ENCODE measurements around the gene TMEM109.
A peak's percentile ranks its signal among the peaks of the same experiment; 100 is the strongest.

TMEM109 gene

GRCh38 chr11:60887556-60887955, 26.4 kb upstream of the TMEM109 start:
- no peak overlapping the region for H3K9ac ChIP-seq (ENCODE audit: low read depth, low read length)
- peaks cover 15% of the 10 kb centered on the region for H3K36me3 ChIP-seq (ENCODE audit: insufficient read depth, low read depth, low read length)
- no peaks in the 10 kb centered on the region for H3K4me1 ChIP-seq (ENCODE audit: insufficient read depth, low read length)
- no peak overlapping the region for H3K27ac ChIP-seq (ENCODE audit: low read length)
- H3K4me3 ChIP-seq (ENCODE audit: low read length) = no peak overlapping the region
- H3K9me3 ChIP-seq (ENCODE audit: insufficient read depth, low read depth, low read length) = no peaks in the 10 kb centered on the region
- no peaks in the 10 kb centered on the region for H3K27me3 ChIP-seq (ENCODE audit: insufficient read depth, low read length)

GRCh38 chr11:60889869-60890311, 24.1 kb upstream of the TMEM109 start:
- no peak overlapping the region for H3K4me3 ChIP-seq (ENCODE audit: low read length)
- H3K9ac ChIP-seq (ENCODE audit: low read depth, low read length) = no peak overlapping the region
- peaks cover 39% of the 10 kb centered on the region for H3K36me3 ChIP-seq (ENCODE audit: insufficient read depth, low read depth, low read length)

GRCh38 chr11:60890696-60891095, 23.3 kb upstream of the TMEM109 start:
- Histone ChIP-seq H3K9ac (ENCODE audit: low read depth, low read length) (no peak overlapping the region), H3K27ac (ENCODE audit: low read length) (no peak overlapping the region), H3K36me3 (ENCODE audit: insufficient read depth, low read depth, low read length) (peaks cover 47% of the 10 kb centered on the region)

More at GRCh38 chr11:60889869-60890311, 24.1 kb upstream of the TMEM109 start:
- Histone ChIP-seq H3K27me3 (ENCODE audit: insufficient read depth, low read length) (no peaks in the 10 kb centered on the region), H3K4me1 (ENCODE audit: insufficient read depth, low read length) (no peaks in the 10 kb centered on the region), H3K27ac (ENCODE audit: low read length) (no peak overlapping the region), H3K9me3 (ENCODE audit: insufficient read depth, low read depth, low read length) (no peaks in the 10 kb centered on the region)

GRCh38 chr11:60891103-60891741, 22.7 kb upstream of the TMEM109 start:
- H3K36me3 ChIP-seq (ENCODE audit: insufficient read depth, low read depth, low read length) = peaks cover 52% of the 10 kb centered on the region
- H3K4me3 ChIP-seq (ENCODE audit: low read length) = no peak overlapping the region
- H3K9me3 ChIP-seq (ENCODE audit: insufficient read depth, low read depth, low read length) = no peaks in the 10 kb centered on the region
- no peaks in the 10 kb centered on the region for H3K27me3 ChIP-seq (ENCODE audit: insufficient read depth, low read length)
- H3K9ac ChIP-seq (ENCODE audit: low read depth, low read length) = no peak overlapping the region
- no peaks in the 10 kb centered on the region for H3K4me1 ChIP-seq (ENCODE audit: insufficient read depth, low read length)
- H3K27ac ChIP-seq (ENCODE audit: low read length) = no peak overlapping the region

More at GRCh38 chr11:60890696-60891095, 23.3 kb upstream of the TMEM109 start:
- Histone ChIP-seq H3K4me1 (ENCODE audit: insufficient read depth, low read length) (no peaks in the 10 kb centered on the region), H3K27me3 (ENCODE audit: insufficient read depth, low read length) (no peaks in the 10 kb centered on the region), H3K4me3 (ENCODE audit: low read length) (no peak overlapping the region), H3K9me3 (ENCODE audit: insufficient read depth, low read depth, low read length) (no peaks in the 10 kb centered on the region)

- Histone ChIP-seq H3K4me1 (ENCODE audit: insufficient read depth, low read length) (no peaks in the 10 kb centered on the region), H3K27me3 (ENCODE audit: insufficient read depth, low read length) (no peaks in the 10 kb centered on the region), H3K9ac (ENCODE audit: low read depth, low read length) (no peak overlapping the region), H3K36me3 (ENCODE audit: insufficient read depth, low read depth, low read length) (peaks cover 93% of the 10 kb centered on the region), H3K9me3 (ENCODE audit: insufficient read depth, low read depth, low read length) (no peaks in the 10 kb centered on the region), H3K27ac (ENCODE audit: low read length) (no peak overlapping the region), H3K4me3 (ENCODE audit: low read length) (no peak overlapping the region)
These were observed 18.3 kb upstream of the TMEM109 start for GRCh38 chr11:60895687-60896086.

- Histone ChIP-seq H3K27ac (ENCODE audit: low read length) (no peak overlapping the region), H3K4me1 (ENCODE audit: insufficient read depth, low read length) (no peaks in the 10 kb centered on the region), H3K27me3 (ENCODE audit: insufficient read depth, low read length) (no peaks in the 10 kb centered on the region), H3K9ac (ENCODE audit: low read depth, low read length) (no peak overlapping the region), H3K9me3 (ENCODE audit: insufficient read depth, low read depth, low read length) (no peaks in the 10 kb centered on the region), H3K36me3 (ENCODE audit: insufficient read depth, low read depth, low read length) (peaks cover 100% of the 10 kb centered on the region), H3K4me3 (ENCODE audit: low read length) (no peak overlapping the region)
These were observed 16.5 kb upstream of the TMEM109 start for GRCh38 chr11:60897496-60897895.

GRCh38 chr11:60899046-60899936, 14.7 kb upstream of the TMEM109 start:
- Histone ChIP-seq H3K9ac (ENCODE audit: low read depth, low read length) (no peak overlapping the region), H3K4me3 (ENCODE audit: low read length) (no peak overlapping the region), H3K36me3 (ENCODE audit: insufficient read depth, low read depth, low read length) (peaks cover 96% of the 10 kb centered on the region), H3K9me3 (ENCODE audit: insufficient read depth, low read depth, low read length) (no peaks in the 10 kb centered on the region), H3K4me1 (ENCODE audit: insufficient read depth, low read length) (no peaks in the 10 kb centered on the region), H3K27ac (ENCODE audit: low read length) (no peak overlapping the region), H3K27me3 (ENCODE audit: insufficient read depth, low read length) (no peaks in the 10 kb centered on the region)

GRCh38 chr11:60899977-60900376, 14.0 kb upstream of the TMEM109 start:
- Histone ChIP-seq H3K27me3 (ENCODE audit: insufficient read depth, low read length) (no peaks in the 10 kb centered on the region), H3K36me3 (ENCODE audit: insufficient read depth, low read depth, low read length) (peaks cover 90% of the 10 kb centered on the region), H3K9me3 (ENCODE audit: insufficient read depth, low read depth, low read length) (no peaks in the 10 kb centered on the region), H3K9ac (ENCODE audit: low read depth, low read length) (no peak overlapping the region), H3K4me3 (ENCODE audit: low read length) (no peak overlapping the region), H3K27ac (ENCODE audit: low read length) (no peak overlapping the region), H3K4me1 (ENCODE audit: insufficient read depth, low read length) (no peaks in the 10 kb centered on the region)

GRCh38 chr11:60900673-60901404, 13.1 kb upstream of the TMEM109 start:
- peaks cover 81% of the 10 kb centered on the region for H3K36me3 ChIP-seq (ENCODE audit: insufficient read depth, low read depth, low read length)
- no peak overlapping the region for H3K4me3 ChIP-seq (ENCODE audit: low read length)
- H3K9ac ChIP-seq (ENCODE audit: low read depth, low read length) = no peak overlapping the region
- H3K27ac ChIP-seq (ENCODE audit: low read length) = no peak overlapping the region
- no peaks in the 10 kb centered on the region for H3K9me3 ChIP-seq (ENCODE audit: insufficient read depth, low read depth, low read length)
- no peaks in the 10 kb centered on the region for H3K27me3 ChIP-seq (ENCODE audit: insufficient read depth, low read length)
- H3K4me1 ChIP-seq (ENCODE audit: insufficient read depth, low read length) = 0 out of 2 replicates have a peak, but pooled peaks cover 4% of the 10 kb centered on the region

GRCh38 chr11:60902625-60903024, 11.3 kb upstream of the TMEM109 start:
- Histone ChIP-seq H3K27me3 (ENCODE audit: insufficient read depth, low read length) (peaks cover under 1% of the 10 kb centered on the region; the same call in 1 of the 2 replicates), H3K36me3 (ENCODE audit: insufficient read depth, low read depth, low read length) (peaks cover 63% of the 10 kb centered on the region), H3K4me1 (ENCODE audit: insufficient read depth, low read length) (0 out of 2 replicates have a peak, but pooled peaks cover 4% of the 10 kb centered on the region), H3K27ac (ENCODE audit: low read length) (no peak overlapping the region), H3K9me3 (ENCODE audit: insufficient read depth, low read depth, low read length) (no peaks in the 10 kb centered on the region), H3K9ac (ENCODE audit: low read depth, low read length) (no peak overlapping the region), H3K4me3 (ENCODE audit: low read length) (no peak overlapping the region)

GRCh38 chr11:60905047-60905446, 8.9 kb upstream of the TMEM109 start:
- Histone ChIP-seq H3K4me1 (ENCODE audit: insufficient read depth, low read length) (0 out of 2 replicates have a peak, but pooled peaks cover 4% of the 10 kb centered on the region), H3K36me3 (ENCODE audit: insufficient read depth, low read depth, low read length) (peaks cover 39% of the 10 kb centered on the region), H3K9ac (ENCODE audit: low read depth, low read length) (peak overlapping the region; percentile 91; the same call in 1 of the 2 replicates), H3K27me3 (ENCODE audit: insufficient read depth, low read length) (peaks cover 23% of the 10 kb centered on the region), H3K9me3 (ENCODE audit: insufficient read depth, low read depth, low read length) (no peaks in the 10 kb centered on the region), H3K4me3 (ENCODE audit: low read length) (peak overlapping the region; percentile 98), H3K27ac (ENCODE audit: low read length) (no peak overlapping the region)
